ENCODE measurements around the gene DDX28. TPM values are rescaled to one million over a fixed set of nuclear protein-coding genes. Genes with fewer than 3 reads are reported as not detected.
"Not testable (repeated sequence)": the region's sequence is repeated elsewhere in the genome, so short reads cannot be mapped to it uniquely, and the experiment has no call there.

The DDX28 gene
- total and polyA plus RNA-seq, 4 donors, result 7.6 to 11.6 (median 8.4) TPM

DNA sequence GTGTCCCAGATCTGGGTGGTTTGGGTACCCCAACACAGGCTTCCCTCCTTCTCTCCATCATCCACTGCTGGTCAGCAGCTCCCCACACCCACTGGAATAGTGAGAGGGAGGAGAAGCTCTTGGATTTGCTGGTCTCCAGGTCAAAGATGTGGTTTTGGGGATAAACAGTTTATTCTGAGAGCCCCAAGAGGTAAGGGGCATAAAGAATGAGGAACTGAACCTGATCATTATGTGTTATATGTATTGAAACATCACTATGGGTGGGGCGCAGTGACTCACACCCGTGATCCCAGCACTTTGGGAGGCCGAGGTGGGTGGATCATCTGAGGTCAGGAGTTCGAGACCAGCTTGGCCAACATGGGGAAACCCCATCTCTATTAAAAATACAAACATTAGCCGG is 27.6 kb downstream of the DDX28 start:
- Histone ChIP-seq H3K27ac (ENCODE audit: low read depth in 1 of 2, low read length in 2 of 2) (no peak overlapping the region), H3K36me3 (ENCODE audit: control insufficient read depth in 4 of 4, insufficient read depth in 3 of 4, low read depth in 1 of 4, low read length in 3 of 4) (no peaks in the 10 kb centered on the region), H3K27me3 (ENCODE audit: control insufficient read depth in 4 of 4, insufficient read depth in 4 of 4, low read length in 3 of 4) (no peaks in the 10 kb centered on the region), H3K9me3 (ENCODE audit: control insufficient read depth in 4 of 4, low read length in 3 of 4) (no peaks in the 10 kb centered on the region), H3K4me1 (ENCODE audit: control insufficient read depth in 4 of 4, insufficient read depth in 4 of 4, low read length in 3 of 4) (peaks cover 4 to 17% (median 7%) of the 10 kb centered on the region in 4 donors), H3K4me3 (ENCODE audit: low read depth in 1 of 3, low read length in 3 of 3) (no peak overlapping the region), H3K9ac (ENCODE audit: low read depth in 1 of 2, low read length in 2 of 2) (no peak overlapping the region)
- TF ChIP-seq JUND (IDR thresholded peaks at IDR 0.05), result no peak
- no peak for TF ChIP-seq EGR1 (IDR thresholded peaks at IDR 0.05; ENCODE audit: low read depth in 2 of 2)
- TF ChIP-seq SP1 (IDR thresholded peaks at IDR 0.05), result no peak
- TF ChIP-seq, protein P1, sequence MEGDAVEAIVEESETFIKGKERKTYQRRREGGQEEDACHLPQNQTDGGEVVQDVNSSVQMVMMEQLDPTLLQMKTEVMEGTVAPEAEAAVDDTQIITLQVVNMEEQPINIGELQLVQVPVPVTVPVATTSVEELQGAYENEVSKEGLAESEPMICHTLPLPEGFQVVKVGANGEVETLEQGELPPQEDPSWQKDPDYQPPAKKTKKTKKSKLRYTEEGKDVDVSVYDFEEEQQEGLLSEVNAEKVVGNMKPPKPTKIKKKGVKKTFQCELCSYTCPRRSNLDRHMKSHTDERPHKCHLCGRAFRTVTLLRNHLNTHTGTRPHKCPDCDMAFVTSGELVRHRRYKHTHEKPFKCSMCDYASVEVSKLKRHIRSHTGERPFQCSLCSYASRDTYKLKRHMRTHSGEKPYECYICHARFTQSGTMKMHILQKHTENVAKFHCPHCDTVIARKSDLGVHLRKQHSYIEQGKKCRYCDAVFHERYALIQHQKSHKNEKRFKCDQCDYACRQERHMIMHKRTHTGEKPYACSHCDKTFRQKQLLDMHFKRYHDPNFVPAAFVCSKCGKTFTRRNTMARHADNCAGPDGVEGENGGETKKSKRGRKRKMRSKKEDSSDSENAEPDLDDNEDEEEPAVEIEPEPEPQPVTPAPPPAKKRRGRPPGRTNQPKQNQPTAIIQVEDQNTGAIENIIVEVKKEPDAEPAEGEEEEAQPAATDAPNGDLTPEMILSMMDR (IDR thresholded peaks at IDR 0.05; ENCODE audit: low read depth, low read length, missing input control), result no peak
- no peak for TF ChIP-seq RXRA (IDR thresholded peaks at IDR 0.05)
- TF ChIP-seq YY1 (IDR thresholded peaks at IDR 0.05), result no peak
- TF ChIP-seq RAD21 (IDR thresholded peaks at IDR 0.05), result no peak
- no peak for TF ChIP-seq HNF4A (conservative IDR thresholded peaks at IDR 0.05)
- no peak for TF ChIP-seq HNF4G (IDR thresholded peaks at IDR 0.05)
- TF ChIP-seq FOXA1 (IDR thresholded peaks at IDR 0.05), result no peak
- 67% methylated on average over 5 of the region's 5 CpGs for WGBS
- no peak for DNase-seq (ENCODE audit: low spot score)

DNA sequence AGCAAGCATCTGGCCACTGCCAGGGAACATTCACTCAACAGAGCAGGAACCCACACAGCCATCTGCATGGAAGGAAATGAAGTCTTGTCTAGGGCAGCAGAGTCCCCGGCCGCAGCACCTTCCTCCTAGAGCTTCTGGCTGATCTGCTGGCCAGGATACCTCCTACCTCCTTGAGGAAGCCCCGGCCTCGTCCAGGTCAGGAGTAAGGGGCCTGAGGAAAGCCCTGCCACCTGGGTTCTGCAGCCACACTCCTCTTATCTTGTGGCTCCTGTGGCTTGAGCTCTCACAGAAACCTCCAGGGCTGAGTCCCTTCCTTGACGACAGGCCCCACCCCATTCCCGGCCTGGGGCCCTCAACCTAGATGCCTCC is 29.0 kb downstream of the DDX28 start:
- DNase-seq (ENCODE audit: low spot score); H3K9ac ChIP-seq (ENCODE audit: low read depth in 1 of 2, low read length in 2 of 2); H3K36me3 ChIP-seq (ENCODE audit: control insufficient read depth in 4 of 4, insufficient read depth in 3 of 4, low read depth in 1 of 4, low read length in 3 of 4); H3K9me3 ChIP-seq (ENCODE audit: control insufficient read depth in 4 of 4, low read length in 3 of 4); H3K27me3 ChIP-seq (ENCODE audit: control insufficient read depth in 4 of 4, insufficient read depth in 4 of 4, low read length in 3 of 4); H3K4me3 ChIP-seq (ENCODE audit: low read depth in 1 of 3, low read length in 3 of 3): not testable (repeated sequence)
- peaks cover 2 to 11% (median 7%) of the 10 kb centered on the region in 4 donors for H3K4me1 ChIP-seq (ENCODE audit: control insufficient read depth in 4 of 4, insufficient read depth in 4 of 4, low read length in 3 of 4)
- WGBS, result 72% methylated on average over 6 of the region's 6 CpGs
- peak overlapping the region; percentile 16 to 59 for H3K27ac ChIP-seq (ENCODE audit: low read depth in 1 of 2, low read length in 2 of 2)

DNA sequence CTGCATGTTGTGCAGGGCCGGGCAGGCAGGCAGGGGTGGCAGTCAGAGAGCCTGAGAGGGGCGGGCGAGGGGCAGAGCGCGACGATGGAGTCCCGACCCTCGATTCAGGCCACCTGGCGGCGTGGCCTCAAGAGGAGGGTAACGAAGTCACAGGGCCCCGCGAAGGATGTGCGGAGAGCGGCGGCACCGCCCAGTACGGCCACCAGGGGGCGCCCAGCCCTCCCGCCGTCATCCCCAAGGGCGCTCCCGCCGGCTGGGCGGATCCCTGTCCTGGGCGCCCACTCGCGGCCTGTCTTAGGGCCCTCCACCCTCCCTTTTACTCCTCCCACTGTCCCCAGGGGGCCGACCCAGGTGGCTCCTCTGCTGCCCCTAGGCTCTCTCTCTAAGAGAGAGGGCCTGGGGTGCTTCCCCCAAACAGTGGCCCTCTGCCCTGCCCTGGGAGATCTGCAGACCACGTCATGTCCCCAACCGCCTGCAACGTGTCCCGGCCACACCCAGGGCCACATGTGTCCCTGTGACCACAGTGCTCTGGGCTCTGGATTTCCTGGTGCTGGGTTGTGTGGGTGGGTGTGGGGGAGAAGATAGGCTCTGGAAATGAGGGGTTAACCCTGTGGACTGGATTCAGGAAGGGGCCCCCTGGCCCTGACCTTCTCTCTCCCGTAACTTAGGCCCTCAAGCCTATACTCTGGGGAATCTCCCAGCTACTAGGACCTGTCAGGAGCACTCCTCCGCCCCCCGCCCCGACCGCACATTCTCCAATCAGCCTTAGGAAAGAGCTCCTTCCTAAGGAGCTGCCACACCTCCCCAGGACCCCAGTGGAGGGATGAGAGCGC is 29.6 kb downstream of the DDX28 start:
- peak overlapping the region in 1 of 2 donors; percentile 12 for H3K9ac ChIP-seq (ENCODE audit: low read depth in 1 of 2, low read length in 2 of 2)
- TF ChIP-seq, protein P1 (IDR thresholded peaks at IDR 0.05; ENCODE audit: low read depth, low read length, missing input control), result peak; percentile 91
- TF ChIP-seq SP1 (IDR thresholded peaks at IDR 0.05), result peak; percentile 21
- TF ChIP-seq RAD21 (IDR thresholded peaks at IDR 0.05), result peak; percentile 79 to 88
- no peak for TF ChIP-seq TAF1 (conservative IDR thresholded peaks at IDR 0.05)
- DNase-seq (ENCODE audit: low spot score), result peak; percentile 86
- no peaks in the 10 kb centered on the region for H3K36me3 ChIP-seq (ENCODE audit: control insufficient read depth in 4 of 4, insufficient read depth in 3 of 4, low read depth in 1 of 4, low read length in 3 of 4)
- H3K4me1 ChIP-seq (ENCODE audit: control insufficient read depth in 4 of 4, insufficient read depth in 4 of 4, low read length in 3 of 4), result peaks cover 2 to 11% (median 7%) of the 10 kb centered on the region in 4 donors
- WGBS, result 13% methylated on average over 39 of the region's 39 CpGs
- H3K27me3 ChIP-seq (ENCODE audit: control insufficient read depth in 4 of 4, insufficient read depth in 4 of 4, low read length in 3 of 4), result no peaks in the 10 kb centered on the region
- H3K27ac ChIP-seq (ENCODE audit: low read depth in 1 of 2, low read length in 2 of 2), result peak overlapping the region; percentile 16 to 59
- peak overlapping the region in 1 of 3 donors; percentile 19 for H3K4me3 ChIP-seq (ENCODE audit: low read depth in 1 of 3, low read length in 3 of 3)
- H3K9me3 ChIP-seq (ENCODE audit: control insufficient read depth in 4 of 4, low read length in 3 of 4), result no peaks in the 10 kb centered on the region
